H7 (cell line): ENCODE data around the gene CD99L2. TPM values are rescaled to one million over a fixed set of nuclear protein-coding genes. Genes with fewer than 3 reads are reported as not detected.
"Not testable (repeated sequence)": the region's sequence is repeated elsewhere in the genome, so short reads cannot be mapped to it uniquely, and the experiment has no call there.

Source experiments
- DNase-seq: peaks from one replicate; pipeline ENCODE4 v3.0.0; 2012
- H3K27me3 ChIP-seq: 2 replicates; pipeline ENCODE4 v1.6.0; 2011; ENCODE audit warnings: mild to moderate bottlenecking, low read length; ENCODE audit not compliant: control insufficient read depth, insufficient read depth
- H3K36me3 ChIP-seq: replicated peaks from 2 replicates; pipeline ENCODE4 v1.5.1; 2011; ENCODE audit warnings: low read length; ENCODE audit not compliant: control insufficient read depth, insufficient read depth
- H3K4me3 ChIP-seq: 2 replicates; pipeline ENCODE4 v1.5.1; 2011; ENCODE audit warnings: low read depth, mild to moderate bottlenecking, control low read depth, low read length, moderate library complexity; ENCODE audit not compliant: insufficient read depth
- total RNA-seq: library from RNA; depleted of rRNA; stranded (reverse); fragments of >200 nt; shearing (Covaris generic); gene quantifications from 2 replicates; pipeline ENCODE4 v1.2.3, GENCODE V29; 2014

CD99L2 gene
- total RNA-seq, 1 experiment from 2014 or later = 59.3 TPM

GRCh38 chrX:150828785-150829184 is 69.7 kb downstream of the CD99L2 start:
- H3K4me3 ChIP-seq = no peak overlapping the region
- no peak for DNase-seq
- peaks cover 4% of the 10 kb centered on the region; the same call in 1 of the 2 replicates for H3K36me3 ChIP-seq
- no peaks in the 10 kb centered on the region for H3K27me3 ChIP-seq

DNA sequence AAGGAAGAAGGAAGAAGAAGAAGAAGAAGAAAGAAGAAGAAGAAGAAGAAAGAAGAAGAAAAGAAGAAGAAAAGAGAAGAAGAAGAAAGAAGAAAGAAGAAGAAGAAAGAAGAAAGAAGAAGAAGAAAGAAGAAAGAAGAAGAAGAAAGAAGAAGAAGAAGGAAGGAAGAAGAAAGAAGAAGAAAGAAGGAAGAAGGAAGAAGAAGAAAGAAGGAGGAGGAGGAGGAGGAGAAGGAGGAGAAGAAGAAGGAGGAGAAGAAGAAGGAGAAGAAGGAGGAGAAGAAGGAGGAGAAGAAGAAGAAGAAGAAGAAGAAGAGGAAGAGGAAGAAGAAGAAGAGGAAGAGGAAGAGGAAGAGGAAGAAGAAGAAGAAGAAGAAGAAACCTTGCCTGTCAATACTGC is 74.1 kb downstream of the CD99L2 start:
- not testable (repeated sequence) for H3K36me3 ChIP-seq, DNase-seq, H3K27me3 ChIP-seq, H3K4me3 ChIP-seq

- not testable (repeated sequence) for H3K27me3 ChIP-seq, H3K4me3 ChIP-seq, H3K36me3 ChIP-seq, DNase-seq
Measured at GRCh38 chrX:150823826-150824225, 74.6 kb downstream of the CD99L2 start.

DNA sequence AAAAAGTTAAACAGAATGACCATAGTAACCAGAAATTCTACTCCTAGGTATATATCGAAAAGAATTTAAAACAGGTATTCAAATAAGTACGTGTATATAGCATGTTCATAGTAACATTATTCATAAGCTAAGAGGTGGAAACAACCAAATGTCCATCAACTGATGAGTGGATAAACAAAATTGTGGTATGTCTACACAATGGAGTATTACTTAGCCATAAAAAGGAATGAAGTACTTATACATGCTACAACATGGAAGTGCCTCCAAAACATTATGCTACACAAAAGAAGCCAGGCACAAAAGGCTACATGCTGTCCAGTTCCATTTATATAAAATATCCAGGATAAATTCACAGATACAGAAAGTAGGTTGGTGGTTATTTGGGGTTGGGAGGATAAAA is 76.5 kb downstream of the CD99L2 start:
- DNase-seq = no peak
- H3K36me3 ChIP-seq = no peaks in the 10 kb centered on the region
- no peaks in the 10 kb centered on the region for H3K27me3 ChIP-seq
- no peak overlapping the region for H3K4me3 ChIP-seq

DNA sequence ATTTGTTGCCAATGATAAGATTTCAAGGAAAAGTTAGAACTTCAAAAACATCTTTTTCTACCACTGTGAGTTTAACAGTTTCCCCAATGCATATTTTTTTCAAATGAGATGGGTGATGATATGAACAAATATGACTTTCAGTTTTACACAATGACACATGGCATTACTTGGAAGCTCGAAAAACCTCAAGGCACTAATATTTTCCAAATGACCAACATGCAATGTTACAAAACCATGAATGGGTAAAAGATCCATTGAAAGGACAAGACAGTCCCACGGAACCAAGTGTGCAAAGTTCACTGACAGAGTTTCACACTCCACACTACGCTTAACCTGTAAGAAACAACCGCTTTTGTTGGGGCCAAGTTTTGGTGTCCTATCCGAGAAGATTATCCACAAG is 84.5 kb downstream of the CD99L2 start:
- no peaks in the 10 kb centered on the region for H3K27me3 ChIP-seq
- DNase-seq = no peak
- H3K36me3 ChIP-seq = peaks cover 4% of the 10 kb centered on the region
- H3K4me3 ChIP-seq = no peak overlapping the region

DNA sequence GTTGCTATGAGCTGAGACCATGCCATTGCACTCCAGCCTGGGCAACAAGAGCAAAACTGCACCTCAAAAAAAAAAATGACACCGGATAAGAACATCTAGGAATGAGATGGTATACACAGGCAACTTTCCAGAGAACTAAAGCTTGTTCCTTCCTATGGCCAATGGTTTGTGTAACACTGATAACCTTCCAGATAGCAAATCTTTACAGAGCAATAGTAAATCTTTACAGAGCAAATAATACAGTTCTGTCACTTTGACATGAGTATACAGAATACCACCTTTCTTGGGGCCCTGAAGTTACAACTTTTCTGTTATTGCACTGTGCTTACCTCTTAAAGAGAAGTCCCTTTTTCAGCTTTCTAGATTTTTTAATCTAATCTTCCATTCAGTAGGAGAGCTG is 91.6 kb downstream of the CD99L2 start:
- Histone ChIP-seq H3K36me3 (no peaks in the 10 kb centered on the region), H3K4me3 (no peak overlapping the region), H3K27me3 (no peaks in the 10 kb centered on the region)
- DNase-seq = no peak

- H3K4me3 ChIP-seq = no peak overlapping the region
- H3K27me3 ChIP-seq = no peaks in the 10 kb centered on the region
- no peaks in the 10 kb centered on the region for H3K36me3 ChIP-seq
- DNase-seq = no peak
Measured at GRCh38 chrX:150805736-150806135, 92.7 kb downstream of the CD99L2 start.

- peaks cover 6% of the 10 kb centered on the region for H3K36me3 ChIP-seq
- no peak for DNase-seq
- no peaks in the 10 kb centered on the region for H3K27me3 ChIP-seq
- H3K4me3 ChIP-seq = no peak overlapping the region
Measured at GRCh38 chrX:150792949-150793527, 105.4 kb downstream of the CD99L2 start.

DNA sequence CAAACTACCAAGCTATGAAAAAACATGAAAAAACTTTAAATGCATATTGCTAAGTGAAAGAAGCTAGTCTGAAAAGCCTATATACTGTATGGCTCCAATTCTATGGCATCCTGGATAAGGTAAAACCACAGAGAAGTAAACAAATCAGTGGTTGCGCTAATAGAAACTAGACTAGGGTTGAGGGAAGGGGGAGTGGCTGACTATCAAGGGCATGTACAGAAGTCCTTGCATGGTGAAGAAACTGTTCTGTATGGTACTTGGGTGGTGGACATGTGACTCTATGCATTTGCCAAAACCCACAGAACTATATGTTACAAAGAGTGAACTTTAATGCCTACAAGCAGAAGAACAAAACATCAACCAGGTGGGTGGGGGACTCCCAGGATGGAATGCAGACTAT is 108.4 kb downstream of the CD99L2 start:
- H3K36me3 ChIP-seq = peaks cover 6% of the 10 kb centered on the region

DNA sequence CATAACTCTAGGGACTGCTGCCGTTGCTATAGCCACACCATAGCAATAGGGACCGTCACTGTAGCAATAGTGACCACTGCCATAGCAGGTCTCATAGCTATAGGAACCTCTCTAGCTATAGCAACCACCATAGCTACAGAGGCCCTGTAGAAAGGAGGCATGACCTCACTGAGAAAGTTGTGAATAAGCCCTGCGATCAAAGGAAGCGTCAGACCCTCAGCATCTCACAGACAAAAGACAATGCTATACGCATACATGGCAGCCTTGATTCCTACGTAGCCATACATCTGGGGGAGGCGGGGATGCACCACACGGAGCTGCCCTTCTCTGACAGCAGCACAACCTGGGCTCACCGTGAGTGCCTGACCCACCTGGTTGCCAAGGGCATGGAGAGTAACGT is 116.8 kb downstream of the CD99L2 start:
- no peak for DNase-seq
- Histone ChIP-seq H3K27me3 (no peaks in the 10 kb centered on the region), H3K36me3 (peaks cover 1% of the 10 kb centered on the region; the same call in 1 of the 2 replicates), H3K4me3 (no peak overlapping the region)

More for the DNA sequence above, 108.4 kb downstream of the CD99L2 start:
- DNase-seq = no peak
- Histone ChIP-seq H3K27me3 (no peaks in the 10 kb centered on the region), H3K4me3 (no peak overlapping the region)

GRCh38 chrX:150779385-150779784 is 119.1 kb downstream of the CD99L2 start:
- H3K36me3 ChIP-seq = peaks cover 3% of the 10 kb centered on the region
- H3K27me3 ChIP-seq = no peaks in the 10 kb centered on the region
- no peak for DNase-seq
- no peak overlapping the region for H3K4me3 ChIP-seq

- no peaks in the 10 kb centered on the region for H3K27me3 ChIP-seq
- peak; percentile 38 for DNase-seq
- H3K4me3 ChIP-seq = no peak overlapping the region
- peaks cover 3% of the 10 kb centered on the region for H3K36me3 ChIP-seq
Measured at GRCh38 chrX:150777328-150777992, 121.0 kb downstream of the CD99L2 start.

GRCh38 chrX:150775569-150776350 is 122.7 kb downstream of the CD99L2 start:
- H3K27me3 ChIP-seq = no peaks in the 10 kb centered on the region
- no peak overlapping the region for H3K4me3 ChIP-seq
- DNase-seq = no peak
- peaks cover 3% of the 10 kb centered on the region for H3K36me3 ChIP-seq

DNA sequence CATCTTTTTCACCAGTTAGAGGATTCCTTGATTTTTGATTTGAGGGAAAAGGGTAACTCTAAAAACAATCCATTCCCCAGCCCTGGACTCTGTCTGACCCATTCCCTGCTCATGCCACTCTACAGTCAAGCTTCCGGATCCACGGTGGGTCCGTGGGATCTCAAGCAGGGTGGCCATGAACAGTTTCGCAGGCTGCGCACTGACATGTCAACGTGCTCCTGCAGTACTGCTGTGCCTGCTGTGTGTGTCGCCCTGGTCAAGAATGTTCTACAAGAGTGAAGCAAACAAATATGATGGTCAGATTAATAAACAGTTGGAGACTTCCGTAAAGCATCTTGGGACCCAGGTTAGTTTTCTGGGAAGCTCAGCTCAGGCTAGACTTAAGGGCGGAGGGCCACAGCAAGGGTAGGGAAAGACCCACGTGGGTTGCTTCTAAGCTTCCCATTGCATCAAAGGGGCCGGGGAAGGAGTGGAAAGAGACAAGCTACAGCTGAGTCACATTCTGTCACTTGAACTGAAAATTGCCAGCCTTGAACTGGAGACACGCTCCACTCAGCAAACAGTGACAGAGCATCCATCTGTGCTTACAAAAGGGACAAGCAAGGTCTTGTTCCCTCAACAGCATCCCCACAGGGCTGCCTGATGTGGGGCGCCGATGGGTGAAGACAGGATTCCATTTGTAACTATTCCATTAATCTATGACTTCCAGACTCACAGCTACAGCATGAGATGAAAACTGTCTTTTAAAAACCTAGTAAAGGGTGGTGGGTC is 123.5 kb downstream of the CD99L2 start:
- H3K27me3 ChIP-seq = no peaks in the 10 kb centered on the region
- peaks cover 3% of the 10 kb centered on the region for H3K36me3 ChIP-seq
- DNase-seq = no peak
- no peak overlapping the region for H3K4me3 ChIP-seq
